ENCODE data around the gene DSP.

DSP gene, protein sequence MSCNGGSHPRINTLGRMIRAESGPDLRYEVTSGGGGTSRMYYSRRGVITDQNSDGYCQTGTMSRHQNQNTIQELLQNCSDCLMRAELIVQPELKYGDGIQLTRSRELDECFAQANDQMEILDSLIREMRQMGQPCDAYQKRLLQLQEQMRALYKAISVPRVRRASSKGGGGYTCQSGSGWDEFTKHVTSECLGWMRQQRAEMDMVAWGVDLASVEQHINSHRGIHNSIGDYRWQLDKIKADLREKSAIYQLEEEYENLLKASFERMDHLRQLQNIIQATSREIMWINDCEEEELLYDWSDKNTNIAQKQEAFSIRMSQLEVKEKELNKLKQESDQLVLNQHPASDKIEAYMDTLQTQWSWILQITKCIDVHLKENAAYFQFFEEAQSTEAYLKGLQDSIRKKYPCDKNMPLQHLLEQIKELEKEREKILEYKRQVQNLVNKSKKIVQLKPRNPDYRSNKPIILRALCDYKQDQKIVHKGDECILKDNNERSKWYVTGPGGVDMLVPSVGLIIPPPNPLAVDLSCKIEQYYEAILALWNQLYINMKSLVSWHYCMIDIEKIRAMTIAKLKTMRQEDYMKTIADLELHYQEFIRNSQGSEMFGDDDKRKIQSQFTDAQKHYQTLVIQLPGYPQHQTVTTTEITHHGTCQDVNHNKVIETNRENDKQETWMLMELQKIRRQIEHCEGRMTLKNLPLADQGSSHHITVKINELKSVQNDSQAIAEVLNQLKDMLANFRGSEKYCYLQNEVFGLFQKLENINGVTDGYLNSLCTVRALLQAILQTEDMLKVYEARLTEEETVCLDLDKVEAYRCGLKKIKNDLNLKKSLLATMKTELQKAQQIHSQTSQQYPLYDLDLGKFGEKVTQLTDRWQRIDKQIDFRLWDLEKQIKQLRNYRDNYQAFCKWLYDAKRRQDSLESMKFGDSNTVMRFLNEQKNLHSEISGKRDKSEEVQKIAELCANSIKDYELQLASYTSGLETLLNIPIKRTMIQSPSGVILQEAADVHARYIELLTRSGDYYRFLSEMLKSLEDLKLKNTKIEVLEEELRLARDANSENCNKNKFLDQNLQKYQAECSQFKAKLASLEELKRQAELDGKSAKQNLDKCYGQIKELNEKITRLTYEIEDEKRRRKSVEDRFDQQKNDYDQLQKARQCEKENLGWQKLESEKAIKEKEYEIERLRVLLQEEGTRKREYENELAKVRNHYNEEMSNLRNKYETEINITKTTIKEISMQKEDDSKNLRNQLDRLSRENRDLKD (N-terminal part only)

DNA sequence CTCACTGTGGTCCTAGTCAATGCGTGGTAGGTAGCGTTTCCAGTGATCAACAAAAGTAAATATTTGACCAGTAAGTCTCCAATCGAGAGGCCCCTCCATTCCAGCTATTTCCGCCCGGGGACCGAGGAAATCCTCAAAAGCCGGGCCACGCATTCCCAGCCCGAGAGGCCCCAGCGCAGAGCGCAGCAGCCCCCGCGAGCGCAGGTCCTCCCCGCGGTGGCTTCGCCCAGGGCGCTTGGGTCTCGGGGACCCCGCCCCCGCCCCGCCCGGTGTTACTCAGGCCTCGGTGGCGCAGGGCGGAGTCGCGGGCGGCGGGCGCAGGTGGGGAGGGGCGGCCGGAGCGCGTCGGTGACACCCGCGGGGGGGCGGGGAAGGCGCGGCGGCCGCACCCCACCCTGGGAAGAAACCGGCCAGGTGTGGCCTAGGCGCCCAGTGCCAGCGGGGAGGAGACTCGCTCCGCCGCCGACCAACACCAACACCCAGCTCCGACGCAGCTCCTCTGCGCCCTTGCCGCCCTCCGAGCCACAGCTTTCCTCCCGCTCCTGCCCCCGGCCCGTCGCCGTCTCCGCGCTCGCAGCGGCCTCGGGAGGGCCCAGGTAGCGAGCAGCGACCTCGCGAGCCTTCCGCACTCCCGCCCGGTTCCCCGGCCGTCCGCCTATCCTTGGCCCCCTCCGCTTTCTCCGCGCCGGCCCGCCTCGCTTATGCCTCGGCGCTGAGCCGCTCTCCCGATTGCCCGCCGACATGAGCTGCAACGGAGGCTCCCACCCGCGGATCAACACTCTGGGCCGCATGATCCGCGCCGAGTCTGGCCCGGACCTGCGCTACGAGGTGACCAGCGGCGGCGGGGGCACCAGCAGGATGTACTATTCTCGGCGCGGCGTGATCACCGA is at the start of gene DSP:
Gene DSP (plus strand): TSS at position 497 of the 890 bp plus-strand sequence. CDS start 245 bp downstream, at position 742.
- ATAC-seq, result peak; percentile 44 to 59

DNA sequence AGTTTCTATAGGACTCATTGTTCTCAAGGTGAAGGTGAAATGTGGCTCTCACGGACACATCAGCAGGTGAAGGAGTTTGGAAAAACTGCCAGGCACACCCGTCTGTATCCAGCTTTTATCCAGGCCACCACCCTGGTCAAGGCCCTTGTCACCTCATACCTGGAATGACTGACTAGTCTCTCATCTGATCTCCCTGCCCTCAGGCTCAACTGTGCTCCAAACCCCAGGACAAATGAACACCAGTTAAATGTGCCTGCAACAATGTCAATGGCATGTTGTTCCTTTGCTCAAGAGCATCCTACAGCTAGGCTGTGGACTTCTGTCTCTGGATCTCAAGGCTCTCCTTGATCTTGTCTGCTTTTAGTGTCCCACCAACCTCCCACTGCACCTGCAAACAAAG is 47.6 kb upstream of the DSP start:
- ATAC-seq, result no peak

DNA sequence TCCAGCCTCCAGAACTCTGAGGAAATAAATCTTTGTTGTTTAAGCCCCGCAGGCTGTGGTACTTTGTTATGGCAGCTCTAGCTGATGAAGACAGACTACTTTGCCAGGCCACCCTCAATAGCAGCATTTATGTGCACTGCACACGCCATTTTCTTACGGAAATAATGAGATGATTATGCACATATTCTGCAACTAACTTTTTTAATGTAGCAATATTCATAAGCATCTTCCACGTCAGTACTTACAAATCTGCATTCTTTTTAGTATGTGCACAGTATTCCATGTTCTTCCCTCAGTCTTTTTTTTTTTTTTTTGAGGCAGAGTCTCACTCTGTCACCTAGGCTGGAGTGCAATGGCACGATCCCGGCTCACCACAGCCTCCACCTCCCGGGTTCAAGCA is 46.8 kb upstream of the DSP start:
- ATAC-seq, result no peak

DNA sequence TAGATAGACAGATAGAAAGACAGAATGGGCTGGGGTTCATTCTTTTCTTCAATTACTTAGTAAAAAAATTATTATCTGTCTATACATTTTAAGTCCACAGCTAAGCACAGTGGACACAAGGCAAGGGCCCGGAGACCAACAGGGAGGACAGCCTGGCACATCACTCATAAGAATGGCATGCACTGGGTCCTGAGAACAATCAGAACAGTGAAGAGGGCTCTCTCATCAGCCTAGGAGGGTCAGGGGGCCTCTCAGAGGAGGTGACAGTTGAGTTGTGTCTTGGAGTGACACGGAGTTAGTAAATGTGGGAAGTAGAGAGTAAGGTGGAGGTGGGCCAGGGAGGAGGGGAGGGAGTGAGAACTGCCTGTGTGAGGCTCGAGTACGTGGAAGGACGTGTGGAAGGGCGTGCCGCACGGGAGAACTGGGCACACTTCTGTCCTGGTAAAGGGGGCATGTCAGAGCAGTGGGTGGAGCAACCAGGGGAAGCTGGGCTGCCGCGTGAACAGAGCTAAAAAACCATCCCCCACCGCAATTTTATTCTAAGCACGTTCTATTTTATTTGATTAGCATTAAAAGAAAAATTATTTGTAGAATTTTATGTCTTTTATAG is 45.1 kb upstream of the DSP start:
- no peak for ATAC-seq

DNA sequence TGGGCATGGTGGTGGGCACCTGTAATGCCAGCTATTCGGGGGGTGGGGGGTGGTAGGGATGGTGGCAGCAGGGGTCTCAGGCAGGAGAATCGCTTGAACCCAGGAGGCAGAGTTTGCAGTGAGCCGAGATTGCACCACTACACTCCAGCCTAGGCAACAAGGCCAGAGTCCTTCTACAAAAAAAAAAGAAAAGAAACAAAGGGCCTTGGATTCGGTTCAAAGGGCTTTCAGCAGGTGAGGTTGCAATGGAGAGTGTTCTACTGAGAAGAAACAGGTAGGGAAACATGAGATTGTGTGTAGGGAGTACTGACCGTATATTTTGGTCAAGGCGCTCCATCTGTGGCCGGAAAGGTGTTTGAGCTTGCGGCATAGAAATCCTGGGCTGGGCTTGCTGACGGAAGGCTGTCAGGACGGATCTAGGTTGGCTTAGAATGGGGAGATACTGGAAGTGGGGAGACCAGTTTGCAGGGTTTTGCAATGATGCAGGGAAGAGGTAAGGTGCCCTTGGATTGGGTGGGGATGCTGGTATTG is 40.7 kb upstream of the DSP start:
- no peak for ATAC-seq

DNA sequence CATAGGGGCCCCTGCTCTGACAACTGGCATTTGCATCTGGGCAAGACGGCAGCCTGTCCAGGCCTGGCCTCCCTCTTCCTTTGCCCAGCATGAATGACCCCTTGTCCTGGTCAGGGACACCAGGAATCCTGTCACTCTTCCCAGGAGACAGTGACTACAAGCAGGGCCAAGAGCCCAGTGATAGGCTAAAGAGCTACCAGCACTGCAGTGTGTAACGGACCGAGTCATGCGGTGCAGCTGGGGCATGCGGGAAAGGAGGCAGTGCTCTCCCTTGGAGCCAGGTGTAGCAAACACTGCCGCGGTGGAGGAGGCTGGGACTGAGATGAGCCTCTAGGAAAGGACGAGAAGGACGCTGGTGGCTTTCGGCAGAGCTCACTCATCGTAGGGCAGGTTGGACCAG is 38.7 kb upstream of the DSP start:
- no peak for ATAC-seq

DNA sequence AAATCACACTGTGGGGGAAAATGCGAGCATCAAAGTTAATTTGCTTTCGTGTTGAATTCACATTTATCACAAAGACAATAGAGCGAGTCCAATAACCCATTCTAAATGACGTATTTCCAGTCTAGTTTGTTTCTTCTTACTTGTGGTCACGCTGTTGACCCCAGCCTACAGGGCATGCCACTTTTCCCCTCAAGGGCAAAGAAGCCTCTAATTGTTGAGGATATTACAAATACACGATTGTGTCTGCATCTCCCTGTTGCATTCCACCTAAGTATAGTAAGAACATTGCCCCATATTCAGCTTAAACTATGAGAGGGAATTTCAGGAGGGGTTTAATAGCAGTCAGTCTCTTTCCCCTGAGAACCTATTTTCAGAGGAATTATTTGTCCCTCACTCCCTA is 37.4 kb upstream of the DSP start:
- ATAC-seq, result no peak

DNA sequence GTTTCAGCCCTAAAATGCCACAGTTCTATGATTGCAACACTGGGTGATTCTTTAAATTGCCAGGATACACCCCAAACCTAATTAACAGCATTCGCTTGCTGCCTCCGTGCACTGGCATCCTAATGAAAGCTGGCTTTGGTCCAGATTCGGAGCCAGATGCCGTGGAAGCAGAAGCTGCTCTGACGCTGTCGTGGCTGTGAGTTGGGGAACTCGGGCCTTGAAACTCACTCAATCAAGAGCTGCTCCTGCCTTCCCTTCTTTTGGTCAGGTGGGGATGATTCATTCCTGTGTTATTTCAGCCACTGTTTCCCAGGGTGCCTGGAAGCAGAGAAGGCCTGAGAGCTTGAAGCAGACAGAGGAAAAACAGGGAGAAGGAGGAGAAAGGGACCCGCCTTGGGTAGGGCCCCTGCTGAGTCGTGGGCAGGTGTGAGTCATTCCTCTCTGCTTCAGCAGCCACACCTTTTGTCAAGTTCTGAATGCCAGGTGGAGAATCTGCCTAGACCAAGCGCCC is 36.2 kb upstream of the DSP start:
- no peak for ATAC-seq

DNA sequence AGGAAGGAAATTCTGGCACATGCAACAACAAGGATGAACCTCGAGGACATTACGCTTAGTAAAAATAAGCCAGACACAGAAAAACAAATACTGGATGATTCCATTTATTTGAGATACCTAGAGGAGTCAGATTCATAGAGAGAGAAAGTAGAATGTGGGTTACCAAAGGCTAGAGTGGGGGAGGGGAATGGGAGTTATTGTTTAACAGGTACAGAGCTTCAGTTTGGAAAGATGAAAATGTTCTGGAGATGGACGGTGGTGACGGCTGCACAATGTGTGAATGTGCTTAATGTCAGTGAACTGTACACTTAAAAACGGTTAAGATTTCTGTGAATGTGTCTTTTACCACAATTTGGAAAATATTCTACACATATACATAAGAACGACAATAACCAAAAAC is 33.9 kb upstream of the DSP start:
- no peak for ATAC-seq

DNA sequence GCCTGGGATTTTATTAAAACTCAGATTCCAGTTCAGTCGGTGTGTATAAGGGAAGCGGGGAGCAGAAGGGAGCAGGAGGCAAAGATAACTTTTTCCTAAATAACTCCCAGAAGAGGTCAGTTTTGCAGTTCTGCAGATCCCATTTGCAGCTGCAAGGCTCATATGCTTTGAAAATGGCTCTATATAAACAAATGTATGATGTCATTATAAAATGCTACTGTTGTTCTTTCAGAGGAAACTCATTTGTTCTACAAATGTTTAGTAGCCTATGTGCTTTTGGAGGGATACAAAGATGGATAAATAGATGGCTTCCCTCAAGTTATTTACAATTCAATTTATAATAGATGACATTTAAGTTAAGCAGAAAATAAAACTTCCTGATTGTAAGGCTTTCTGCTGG is 29.2 kb upstream of the DSP start:
- ATAC-seq, result no peak

DNA sequence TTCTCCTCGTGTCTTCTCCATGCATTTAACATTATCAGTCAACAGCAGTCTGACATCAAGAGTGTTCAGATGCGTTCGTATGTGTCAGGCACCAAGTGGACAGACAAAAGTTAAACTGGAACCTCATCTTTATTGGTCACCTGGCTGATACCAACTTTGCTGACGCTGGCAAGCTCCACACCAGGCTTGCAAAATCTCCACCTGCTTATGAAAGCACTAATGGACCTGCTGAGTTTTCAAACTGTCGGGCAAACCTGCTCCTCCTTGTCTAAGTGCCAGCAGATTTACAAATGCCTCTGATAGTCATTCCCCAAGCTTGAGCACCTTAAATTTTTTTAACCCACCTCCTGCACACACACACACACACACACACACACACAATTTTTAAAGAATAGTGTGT is 27.9 kb upstream of the DSP start:
- ATAC-seq, result no peak

DNA sequence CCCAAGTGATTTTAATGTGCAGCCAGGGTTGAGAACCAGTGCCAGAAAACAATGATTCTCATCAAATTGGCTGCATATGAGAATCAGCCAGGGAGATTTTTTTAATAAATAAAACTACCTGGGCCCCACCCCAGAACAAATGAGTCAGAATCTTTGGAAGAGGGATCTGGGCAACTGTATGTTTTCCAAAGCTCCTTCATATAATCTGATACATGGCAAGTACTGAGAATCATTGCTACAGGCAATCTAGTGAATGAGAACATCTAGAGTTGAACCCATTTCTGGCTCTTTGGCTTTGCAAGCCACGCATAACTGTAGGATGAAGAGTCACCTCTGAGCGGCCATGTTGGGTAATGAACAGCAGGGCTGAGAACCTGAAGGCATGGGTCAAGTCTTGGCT is 26.1 kb upstream of the DSP start:
- ATAC-seq, result no peak

DNA sequence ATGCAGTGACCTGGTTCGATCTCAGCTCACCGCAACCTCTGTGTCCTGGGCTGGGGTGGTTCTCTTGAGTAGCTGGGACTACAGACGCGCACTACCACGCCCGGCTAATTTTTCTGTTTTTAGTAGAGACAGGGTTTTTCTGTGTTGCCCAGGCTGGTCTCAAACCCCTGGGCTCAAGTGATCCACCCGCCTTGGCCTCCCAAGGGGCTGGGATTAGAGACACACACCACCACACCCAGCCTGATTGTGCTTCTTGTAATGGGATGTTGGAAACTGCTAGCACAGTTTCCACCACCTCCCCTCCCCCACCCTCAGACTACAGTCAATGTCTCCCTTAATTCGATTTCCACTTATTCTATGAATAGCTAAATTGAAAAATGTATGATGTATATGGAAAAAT is 22.6 kb upstream of the DSP start:
- ATAC-seq, result no peak

DNA sequence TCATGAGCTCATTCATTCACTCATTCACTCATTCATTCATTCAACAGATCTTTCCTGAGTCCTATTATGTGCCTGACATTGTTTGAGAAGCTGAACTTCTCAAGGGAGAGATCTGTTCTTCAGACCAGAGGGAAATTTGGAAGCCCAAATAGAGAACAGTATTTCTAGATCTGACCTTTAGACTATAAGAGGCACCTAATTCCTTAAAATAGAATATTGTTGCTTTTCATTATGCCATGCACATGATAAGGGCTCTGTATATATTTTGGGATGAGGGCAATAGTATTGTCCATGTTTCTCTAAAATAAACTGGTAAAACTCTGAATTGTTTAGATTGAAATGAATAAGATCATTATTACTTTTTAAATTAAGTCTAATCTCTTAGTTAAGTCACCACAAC is 18.6 kb upstream of the DSP start:
- no peak for ATAC-seq

DNA sequence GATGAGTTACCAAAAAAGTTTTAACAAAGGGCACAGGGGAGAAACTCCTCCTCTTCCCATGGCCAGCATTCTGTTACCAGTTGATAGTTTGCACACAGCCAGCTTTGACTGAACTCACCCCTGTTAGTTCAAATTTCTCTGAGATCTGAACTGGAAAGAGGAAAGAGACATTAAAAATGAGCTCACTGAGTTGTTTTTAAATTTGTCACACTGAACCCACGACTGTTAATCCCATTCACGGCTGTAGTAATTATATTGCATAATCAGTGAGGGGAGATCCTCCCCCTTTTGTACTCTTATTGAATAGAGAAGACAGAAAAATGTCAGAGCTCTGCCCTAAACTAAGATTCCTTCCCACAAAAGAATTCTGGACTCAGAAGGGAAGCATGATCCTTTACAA is 17.5 kb upstream of the DSP start:
- no peak for ATAC-seq

DNA sequence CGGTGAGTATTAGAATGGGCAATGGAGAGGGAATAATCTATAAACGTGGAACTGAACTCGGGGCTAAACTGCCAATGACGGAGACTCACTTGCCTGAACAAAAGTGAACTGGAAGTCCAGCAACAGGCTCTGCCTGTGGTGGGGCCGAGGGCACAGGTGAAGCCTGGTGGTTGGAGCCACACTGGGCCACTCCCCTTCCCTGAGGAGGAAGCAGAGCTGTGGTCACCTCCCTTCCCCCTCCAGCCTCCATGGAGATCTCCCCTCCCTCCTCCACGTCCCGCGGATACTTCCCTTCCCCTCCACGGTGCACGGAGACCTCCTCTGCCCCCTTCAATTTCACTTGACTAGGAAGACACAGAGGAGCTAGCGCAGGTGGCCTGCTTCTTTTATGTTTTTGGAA is 14.7 kb upstream of the DSP start:
- no peak for ATAC-seq

DNA sequence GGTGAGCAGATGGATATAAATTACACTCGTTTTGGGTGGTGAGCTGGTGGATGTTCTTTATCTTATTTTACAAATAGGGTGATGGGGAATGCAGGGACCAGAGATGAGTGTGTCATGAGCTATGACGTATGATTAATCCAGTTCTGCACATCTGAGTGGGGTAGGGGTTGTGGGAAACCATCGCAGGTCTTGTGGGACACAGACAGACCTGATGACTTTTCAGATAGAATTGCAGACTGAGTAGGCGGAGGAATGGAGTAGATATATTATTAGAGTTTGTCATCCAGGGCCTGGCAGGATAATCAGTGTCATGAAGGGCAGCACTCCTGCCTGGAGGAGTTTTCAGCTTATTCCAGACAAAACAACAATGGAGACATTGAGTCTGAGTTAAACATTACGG is 12.9 kb upstream of the DSP start:
- ATAC-seq, result no peak

DNA sequence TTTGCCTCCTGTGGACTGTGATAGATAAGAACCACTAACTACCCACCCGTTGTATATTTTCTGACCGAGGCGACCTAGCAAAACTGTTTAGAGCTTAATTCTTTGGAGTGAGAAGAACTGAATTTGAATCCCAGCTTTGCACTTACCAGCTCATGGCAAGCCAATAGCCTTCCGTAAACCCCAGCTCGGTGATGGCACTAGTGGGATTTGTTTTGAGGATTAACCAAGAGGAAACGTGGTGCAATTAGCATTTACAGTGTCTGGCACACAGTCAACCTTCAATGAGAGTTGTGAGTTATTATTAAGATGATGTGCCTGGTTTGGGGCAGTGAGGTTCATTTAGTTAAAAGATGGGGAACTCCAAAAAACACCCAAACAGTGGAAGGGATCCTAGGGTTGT is 12.3 kb upstream of the DSP start:
- no peak for ATAC-seq

DNA sequence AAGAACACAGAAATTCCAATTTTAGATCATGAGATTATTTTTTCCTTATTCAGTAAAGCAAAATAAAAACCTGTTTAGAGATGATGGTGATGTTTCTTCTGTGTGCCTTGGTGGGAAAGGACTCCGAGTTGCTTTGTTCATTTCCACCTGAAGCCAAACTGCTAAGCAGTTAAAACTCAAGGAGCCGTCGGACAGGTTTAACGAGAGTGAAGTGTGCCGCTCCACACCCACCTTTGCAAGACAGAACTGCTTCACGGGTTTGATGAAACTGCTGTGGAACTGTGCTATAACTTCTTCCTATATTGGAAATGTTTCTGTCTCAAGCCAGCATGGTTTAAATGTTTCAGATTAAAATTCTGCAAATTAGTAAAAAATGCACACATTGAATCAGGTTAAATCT is 9.2 kb upstream of the DSP start:
- no peak for ATAC-seq

DNA sequence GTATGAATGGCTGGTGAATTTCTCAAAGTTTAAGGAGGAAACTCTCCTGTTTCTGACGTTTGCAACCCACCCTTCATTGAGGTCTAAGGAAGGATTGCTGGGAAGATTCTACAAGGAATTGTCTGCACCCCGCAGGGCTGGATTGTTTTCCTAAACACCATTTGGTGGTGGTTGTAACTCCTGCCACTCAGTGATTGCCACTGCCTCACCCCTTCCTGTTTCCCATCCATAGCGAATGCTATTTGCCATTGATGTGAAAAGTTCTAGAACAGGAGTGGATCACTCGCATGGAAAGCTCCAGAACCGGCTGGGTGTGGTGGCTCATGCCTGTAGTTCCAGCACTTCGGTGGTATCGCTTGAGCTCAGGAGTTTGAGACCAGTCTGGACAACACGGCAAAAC is 8.7 kb upstream of the DSP start:
- no peak for ATAC-seq

DNA sequence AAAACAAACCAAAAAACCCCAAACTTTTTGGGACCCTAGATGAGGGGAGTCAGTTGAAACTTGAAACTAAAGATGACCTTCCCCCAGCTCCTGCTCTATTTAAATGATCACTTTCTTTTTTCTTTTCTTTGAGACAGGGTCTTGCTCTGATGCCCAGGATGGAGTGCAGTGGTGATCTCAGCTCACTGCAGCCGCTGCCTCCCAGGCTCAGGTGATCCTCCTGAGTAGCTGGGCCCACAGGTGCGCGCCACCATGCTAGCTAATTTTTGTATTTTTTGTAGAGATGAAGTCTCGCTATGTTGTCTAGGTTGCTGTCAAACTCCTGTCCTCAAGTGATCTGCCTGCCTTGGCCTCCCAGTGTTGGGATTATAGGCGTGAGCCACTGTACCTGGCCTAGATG is 7.3 kb upstream of the DSP start:
- ATAC-seq, result no peak

Measured in activated CD4-positive, CD25-positive, alpha-beta regulatory T cell treated with anti-CD3 and anti-CD28 coated beads, Interleukin-2, amount 50 U/mL, for 24 hours (primary cell).